HepG2 (cell line): ENCODE measurements around the gene GABRP. TPM values are rescaled to one million over a fixed set of nuclear protein-coding genes. Genes with fewer than 3 reads are reported as not detected.

Experiments used
- ATAC-seq: fragments of 200-7000 bp; cut with Tn5 transposase; 3 replicates; pipeline ENCODE4 v1.9.1; 2020; ENCODE audit warnings: mild to moderate bottlenecking, moderate library complexity
- BruUV-seq: library from RNA; stranded (reverse); fragments of 400-500 nt; replicated peaks from 2 replicates; lab custom pipeline; 2021; lab: Mats Ljungman, UMichigan
- CTCF ChIA-PET: fragments of 300-600 bp; formaldehyde crosslinking; extraction: SDS; loops from one replicate; lab custom pipeline; 2021; ENCODE audit warnings: low total read pairs, inconsistent platforms, low intra/inter-chr PET ratio; lab: Yijun Ruan, JAX
- POLR2A ChIA-PET: fragments of 350-600 bp; sonication (Branson Sonifier 250); formaldehyde crosslinking; loops from one replicate; lab custom pipeline; 2020; ENCODE audit warnings: antibody characterized with exemption, inconsistent platforms; lab: Yijun Ruan, JAX
- DNase-seq: peaks from one replicate; pipeline ENCODE4 v3.0.0-alpha.2; 2015; ENCODE audit warnings: low spot score
- FAIRE-seq: peaks from 3 replicates; lab custom pipeline; 2011; peaks lifted over from hg19 to GRCh38; lab: Jason Lieb, UNC
- H2AFZ ChIP-seq: one replicate; pipeline ENCODE4 v1.6.1; 2011; ENCODE audit warnings: low read length, inconsistent platforms
- H3K27ac ChIP-seq: fragments of 300-600 bp; 3 replicates; pipeline ENCODE4 v1.8.0; 2011; ENCODE audit warnings: mixed run types, mild to moderate bottlenecking, mixed read lengths, low read length, inconsistent platforms; ENCODE audit not compliant: insufficient read depth; ENCODE audit errors: extremely low read length
- H3K27me3 ChIP-seq, 2 experiments: fragments of 200-600 bp in 1 of 2; 2 replicates in 1 of 2; 3 replicates in 1 of 2; pipeline versions ENCODE4 v1.6.0 to v1.8.0; 2011; ENCODE audit warnings: low read length in 2 of 2, mild to moderate bottlenecking in 2 of 2, moderate library complexity in 2 of 2, inconsistent platforms in 1 of 2; ENCODE audit not compliant: insufficient read depth in 2 of 2, control insufficient read depth in 1 of 2
- H3K36me3 ChIP-seq, 2 experiments: fragments of 200-600 bp in 1 of 2; replicated peaks in 1 of 2; 2 replicates in 1 of 2; 3 replicates in 1 of 2; pipeline versions ENCODE4 v1.5.1 to v1.8.0; 2011; ENCODE audit warnings: low read length in 2 of 2, inconsistent platforms in 1 of 2; ENCODE audit not compliant: insufficient read depth in 2 of 2, control insufficient read depth in 1 of 2
- H3K4me1 ChIP-seq: 2 replicates; pipeline ENCODE4 v1.5.1; 2012; ENCODE audit warnings: low read length, inconsistent platforms; ENCODE audit not compliant: insufficient read depth
- H3K4me2 ChIP-seq: 2 replicates; pipeline ENCODE4 v1.6.0; 2011; ENCODE audit warnings: low read depth, low read length, inconsistent platforms
- H3K4me3 ChIP-seq, 3 experiments: fragments of 200-600 bp in 1 of 3; sonication (generic), shearing (Covaris generic) in 1 of 3; replicated peaks in 1 of 3; 2 replicates each; pipeline ENCODE4 v1.5.1; 2011 to 2016; ENCODE audit warnings: low read length in 3 of 3, inconsistent platforms in 2 of 3, low read depth in 2 of 3, mild to moderate bottlenecking in 2 of 3, control low read depth in 1 of 3, mixed read lengths in 1 of 3; ENCODE audit not compliant: insufficient read depth in 1 of 3
- H3K79me2 ChIP-seq: one replicate; pipeline ENCODE4 v1.6.1; 2011; ENCODE audit warnings: low read length, inconsistent platforms; ENCODE audit not compliant: insufficient read depth
- H3K9ac ChIP-seq: 2 replicates; pipeline ENCODE4 v1.6.0; 2011; ENCODE audit warnings: mild to moderate bottlenecking, low read depth, low read length, inconsistent platforms; ENCODE audit not compliant: insufficient read depth
- H3K9me3 ChIP-seq: 2 replicates; pipeline ENCODE4 v1.5.1; 2012; ENCODE audit warnings: mild to moderate bottlenecking, low read length
- H4K20me1 ChIP-seq: 2 replicates; pipeline ENCODE4 v1.6.0; 2011; ENCODE audit warnings: inconsistent platforms, mild to moderate bottlenecking, low read length, moderate library complexity; ENCODE audit not compliant: insufficient read depth
- FOSL2 ChIP-seq: sonication (generic); formaldehyde crosslinking; IDR thresholded peaks from 2 replicates; pipeline ENCODE4 v1.4.0; 2020; ENCODE audit warnings: missing genetic modification reagents
- GZF1 ChIP-seq: sonication (generic); formaldehyde crosslinking; IDR thresholded peaks from 2 replicates; pipeline ENCODE4 v1.5.1; 2020; ENCODE audit warnings: mild to moderate bottlenecking, missing genetic modification reagents
- HOXA7 ChIP-seq: sonication (generic); formaldehyde crosslinking; IDR thresholded peaks from 2 replicates; pipeline ENCODE4 v1.8.1; 2022; ENCODE audit warnings: mild to moderate bottlenecking, missing genetic modification reagents, moderate library complexity
- MAFG ChIP-seq: sonication (generic); formaldehyde crosslinking; IDR thresholded peaks from 2 replicates; pipeline ENCODE4 v1.5.1; 2020; ENCODE audit warnings: mild to moderate bottlenecking, missing genetic modification reagents
- SOX5 ChIP-seq: IDR thresholded peaks from 2 replicates; pipeline ENCODE4 v1.6.1; 2016; ENCODE audit warnings: borderline replicate concordance
- TRIM24 ChIP-seq: sonication (generic); formaldehyde crosslinking; IDR thresholded peaks from 2 replicates; pipeline ENCODE4 v1.8.0; 2022; ENCODE audit warnings: mild to moderate bottlenecking, missing genetic modification reagents
- ZMYM4 ChIP-seq: sonication (generic); formaldehyde crosslinking; IDR thresholded peaks from 2 replicates; pipeline ENCODE4 v1.8.1; 2023; ENCODE audit warnings: mild to moderate bottlenecking, missing genetic modification reagents
- ZNF138 ChIP-seq: sonication (generic); formaldehyde crosslinking; IDR thresholded peaks from 2 replicates; pipeline ENCODE4 v1.5.0; 2020; ENCODE audit warnings: mild to moderate bottlenecking, low read depth, missing genetic modification reagents
- ZNF207 ChIP-seq: fragments of 450-650 bp; IDR thresholded peaks from 2 replicates; pipeline ENCODE4 v1.6.1; 2016; ENCODE audit warnings: antibody characterized with exemption, borderline replicate concordance
- ZNF33B ChIP-seq: sonication (generic); formaldehyde crosslinking; IDR thresholded peaks from 2 replicates; pipeline ENCODE4 v1.5.1; 2020; ENCODE audit warnings: mild to moderate bottlenecking, missing genetic modification reagents
- ZNF790 ChIP-seq: sonication (generic); formaldehyde crosslinking; IDR thresholded peaks from 2 replicates; pipeline ENCODE4 v1.8.0; 2022; ENCODE audit warnings: missing genetic modification reagents, mild to moderate bottlenecking, borderline replicate concordance
- in situ Hi-C: cut with HindIII; loops from 2 replicates; pipeline ENCODE4 v1.10.0; 2017; ENCODE audit warnings: low pct_unique_long_range_greater_than_20kb; ENCODE audit not compliant: extremely low pct_ligation_motif_present
- intact Hi-C: fragments of 100-400 bp; cut with micrococcal nuclease; formaldehyde crosslinking; loops from one replicate; pipeline ENCODE4 v1.10.0; 2022; ENCODE audit not compliant: unreplicated experiment
- polyA plus RNA-seq, 8 experiments: library from polyadenylated mRNA; depleted of rRNA in 3 of 8; stranded (reverse) in 7 of 8; unstranded in 1 of 8; fragments of >200 nt; fragmentation: Illumina TruSeq in 4 of 8; extraction: Trizol in 4 of 8; gene quantifications; 2 replicates each; pipeline versions ENCODE4 v1.2.1 to v1.2.3, GENCODE V29; 2011 to 2016; ENCODE audit warnings: low read depth in 4 of 8, missing spikeins in 1 of 8, mixed read lengths in 1 of 8; ENCODE audit not compliant: insufficient read depth in 1 of 8
- total RNA-seq, 5 experiments: library from RNA; depleted of rRNA; stranded (reverse); fragments of >200 nt; fragmentation: Illumina TruSeq; extraction: Trizol; gene quantifications; 2 replicates each; pipeline ENCODE4 v1.2.3, GENCODE V29; 2016; ENCODE audit warnings: low read depth in 1 of 5
- TF ChIP-seq, protein P1 (sequence below): sonication (generic); formaldehyde crosslinking; IDR thresholded peaks from 2 replicates; pipeline ENCODE4 v1.4.0; 2020; ENCODE audit warnings: missing genetic modification reagents
- TF ChIP-seq, protein P2 (sequence below): IDR thresholded peaks from 2 replicates; pipeline ENCODE4 v1.6.1; 2012; ENCODE audit warnings: inconsistent platforms
- TF ChIP-seq, protein P3 (sequence below): sonication (generic); formaldehyde crosslinking; IDR thresholded peaks from 2 replicates; pipeline ENCODE4 v1.4.0; 2020; ENCODE audit warnings: mild to moderate bottlenecking, missing genetic modification reagents
- TF ChIP-seq, protein P4 (sequence below): sonication (generic); formaldehyde crosslinking; IDR thresholded peaks from 2 replicates; pipeline ENCODE4 v1.5.0; 2020; ENCODE audit warnings: missing genetic modification reagents

Gene GABRP
- total and polyA plus RNA-seq, 2 of the 13 experiments (the other 11 are each of a cell fraction or from before 2014, with no cell fraction given), result not detected

DNA sequence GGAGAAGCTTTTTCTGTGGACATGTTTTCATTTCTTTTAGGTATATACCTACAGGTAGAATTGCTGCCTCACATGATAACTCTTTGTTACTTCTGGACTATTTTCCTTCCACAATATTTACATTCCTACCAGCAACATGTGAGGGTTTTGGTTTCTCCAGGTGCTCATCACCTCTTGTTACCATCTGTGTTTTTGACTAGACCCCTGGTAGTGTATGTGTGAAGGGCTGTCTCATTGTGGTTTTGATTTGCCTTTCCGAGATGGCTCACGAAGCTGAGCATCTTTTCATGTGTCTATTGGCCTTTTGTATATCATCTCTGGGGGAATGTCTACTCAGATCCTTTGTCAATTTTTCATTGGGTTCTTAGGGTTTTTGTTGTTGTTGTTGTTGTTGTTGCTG lies 61.1 kb downstream of the GABRP start (continued):
- TF ChIP-seq TRIM24, result no peak
- TF ChIP-seq, protein P1, sequence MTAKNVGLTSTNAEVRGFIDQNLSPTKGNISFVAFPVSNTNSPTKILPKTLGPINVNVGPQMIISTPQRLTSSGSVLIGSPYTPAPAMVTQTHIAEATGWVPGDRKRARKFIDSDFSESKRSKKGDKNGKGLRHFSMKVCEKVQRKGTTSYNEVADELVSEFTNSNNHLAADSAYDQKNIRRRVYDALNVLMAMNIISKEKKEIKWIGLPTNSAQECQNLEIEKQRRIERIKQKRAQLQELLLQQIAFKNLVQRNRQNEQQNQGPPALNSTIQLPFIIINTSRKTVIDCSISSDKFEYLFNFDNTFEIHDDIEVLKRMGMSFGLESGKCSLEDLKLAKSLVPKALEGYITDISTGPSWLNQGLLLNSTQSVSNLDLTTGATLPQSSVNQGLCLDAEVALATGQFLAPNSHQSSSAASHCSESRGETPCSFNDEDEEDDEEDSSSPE, result no peak
- TF ChIP-seq HOXA7 (CRISPR knock-in tag), result no peak
- TF ChIP-seq ZNF790 (CRISPR knock-in tag), result no peak
- no peak for TF ChIP-seq ZNF33B (CRISPR knock-in tag)
- TF ChIP-seq, protein P2, sequence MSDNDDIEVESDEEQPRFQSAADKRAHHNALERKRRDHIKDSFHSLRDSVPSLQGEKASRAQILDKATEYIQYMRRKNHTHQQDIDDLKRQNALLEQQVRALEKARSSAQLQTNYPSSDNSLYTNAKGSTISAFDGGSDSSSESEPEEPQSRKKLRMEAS, result no peak
- TF ChIP-seq, all 625 proteins: peak for 0

DNA sequence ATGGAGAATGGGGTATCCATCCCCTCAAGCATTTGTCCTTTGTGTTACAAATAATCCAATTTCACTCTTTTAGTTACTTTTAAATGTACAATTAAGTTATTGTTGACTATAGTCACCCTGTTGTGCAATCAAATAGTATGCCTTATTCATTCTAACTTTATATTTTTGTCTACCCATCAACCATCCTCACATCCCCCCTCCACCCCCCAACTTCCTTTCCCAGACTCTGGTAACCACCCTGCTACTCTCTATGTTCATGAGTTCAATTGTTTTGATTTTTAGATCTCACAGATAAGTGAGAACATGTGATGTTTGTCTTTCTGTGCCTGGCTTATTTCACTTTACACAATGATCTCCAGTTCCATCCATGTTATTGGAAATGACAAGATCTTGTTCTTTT lies 62.9 kb downstream of the GABRP start:
- Histone ChIP-seq H3K4me3 (no peak overlapping the region), H3K9ac (no peak overlapping the region), H3K9me3 (no peaks in the 10 kb centered on the region), H3K4me2 (no peak overlapping the region), H3K27me3 (no peaks in the 10 kb centered on the region), H4K20me1 (no peaks in the 10 kb centered on the region), H3K27ac (no peak overlapping the region), H3K4me1 (no peaks in the 10 kb centered on the region), H3K36me3 (no peaks in the 10 kb centered on the region), H3K79me2 (no peaks in the 10 kb centered on the region), H2AFZ (no peak overlapping the region)
- ChIA-PET POLR2A (no interaction called here), CTCF (no interaction called here)
- ATAC-seq (no peak), FAIRE-seq (no peak), DNase-seq (no peak)
- intact Hi-C loops, result no loop called here
- in situ Hi-C loops, result no loop called here
- no TSS peak for BruUV-seq
- TF ChIP-seq MAFG (CRISPR knock-in tag) (no peak), FOSL2 (CRISPR knock-in tag) (no peak), ZNF138 (CRISPR knock-in tag) (no peak), ZNF207 (no peak), GZF1 (CRISPR knock-in tag) (no peak), SOX5 (CRISPR knock-in tag) (no peak), ZMYM4 (CRISPR knock-in tag) (no peak)
- TF ChIP-seq, protein P3, sequence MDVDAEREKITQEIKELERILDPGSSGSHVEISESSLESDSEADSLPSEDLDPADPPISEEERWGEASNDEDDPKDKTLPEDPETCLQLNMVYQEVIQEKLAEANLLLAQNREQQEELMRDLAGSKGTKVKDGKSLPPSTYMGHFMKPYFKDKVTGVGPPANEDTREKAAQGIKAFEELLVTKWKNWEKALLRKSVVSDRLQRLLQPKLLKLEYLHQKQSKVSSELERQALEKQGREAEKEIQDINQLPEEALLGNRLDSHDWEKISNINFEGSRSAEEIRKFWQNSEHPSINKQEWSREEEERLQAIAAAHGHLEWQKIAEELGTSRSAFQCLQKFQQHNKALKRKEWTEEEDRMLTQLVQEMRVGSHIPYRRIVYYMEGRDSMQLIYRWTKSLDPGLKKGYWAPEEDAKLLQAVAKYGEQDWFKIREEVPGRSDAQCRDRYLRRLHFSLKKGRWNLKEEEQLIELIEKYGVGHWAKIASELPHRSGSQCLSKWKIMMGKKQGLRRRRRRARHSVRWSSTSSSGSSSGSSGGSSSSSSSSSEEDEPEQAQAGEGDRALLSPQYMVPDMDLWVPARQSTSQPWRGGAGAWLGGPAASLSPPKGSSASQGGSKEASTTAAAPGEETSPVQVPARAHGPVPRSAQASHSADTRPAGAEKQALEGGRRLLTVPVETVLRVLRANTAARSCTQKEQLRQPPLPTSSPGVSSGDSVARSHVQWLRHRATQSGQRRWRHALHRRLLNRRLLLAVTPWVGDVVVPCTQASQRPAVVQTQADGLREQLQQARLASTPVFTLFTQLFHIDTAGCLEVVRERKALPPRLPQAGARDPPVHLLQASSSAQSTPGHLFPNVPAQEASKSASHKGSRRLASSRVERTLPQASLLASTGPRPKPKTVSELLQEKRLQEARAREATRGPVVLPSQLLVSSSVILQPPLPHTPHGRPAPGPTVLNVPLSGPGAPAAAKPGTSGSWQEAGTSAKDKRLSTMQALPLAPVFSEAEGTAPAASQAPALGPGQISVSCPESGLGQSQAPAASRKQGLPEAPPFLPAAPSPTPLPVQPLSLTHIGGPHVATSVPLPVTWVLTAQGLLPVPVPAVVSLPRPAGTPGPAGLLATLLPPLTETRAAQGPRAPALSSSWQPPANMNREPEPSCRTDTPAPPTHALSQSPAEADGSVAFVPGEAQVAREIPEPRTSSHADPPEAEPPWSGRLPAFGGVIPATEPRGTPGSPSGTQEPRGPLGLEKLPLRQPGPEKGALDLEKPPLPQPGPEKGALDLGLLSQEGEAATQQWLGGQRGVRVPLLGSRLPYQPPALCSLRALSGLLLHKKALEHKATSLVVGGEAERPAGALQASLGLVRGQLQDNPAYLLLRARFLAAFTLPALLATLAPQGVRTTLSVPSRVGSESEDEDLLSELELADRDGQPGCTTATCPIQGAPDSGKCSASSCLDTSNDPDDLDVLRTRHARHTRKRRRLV (CRISPR knock-in tag), result no peak
- TF ChIP-seq, protein P4, sequence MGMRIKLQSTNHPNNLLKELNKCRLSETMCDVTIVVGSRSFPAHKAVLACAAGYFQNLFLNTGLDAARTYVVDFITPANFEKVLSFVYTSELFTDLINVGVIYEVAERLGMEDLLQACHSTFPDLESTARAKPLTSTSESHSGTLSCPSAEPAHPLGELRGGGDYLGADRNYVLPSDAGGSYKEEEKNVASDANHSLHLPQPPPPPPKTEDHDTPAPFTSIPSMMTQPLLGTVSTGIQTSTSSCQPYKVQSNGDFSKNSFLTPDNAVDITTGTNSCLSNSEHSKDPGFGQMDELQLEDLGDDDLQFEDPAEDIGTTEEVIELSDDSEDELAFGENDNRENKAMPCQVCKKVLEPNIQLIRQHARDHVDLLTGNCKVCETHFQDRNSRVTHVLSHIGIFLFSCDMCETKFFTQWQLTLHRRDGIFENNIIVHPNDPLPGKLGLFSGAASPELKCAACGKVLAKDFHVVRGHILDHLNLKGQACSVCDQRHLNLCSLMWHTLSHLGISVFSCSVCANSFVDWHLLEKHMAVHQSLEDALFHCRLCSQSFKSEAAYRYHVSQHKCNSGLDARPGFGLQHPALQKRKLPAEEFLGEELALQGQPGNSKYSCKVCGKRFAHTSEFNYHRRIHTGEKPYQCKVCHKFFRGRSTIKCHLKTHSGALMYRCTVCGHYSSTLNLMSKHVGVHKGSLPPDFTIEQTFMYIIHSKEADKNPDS (CRISPR knock-in tag), result no peak
- TF ChIP-seq, all 625 proteins: peak for 0
